Measurements from ENCODE around the gene HS3ST5.
"Not testable (repeated sequence)": the region's sequence is repeated elsewhere in the genome, so short reads cannot be mapped to it uniquely, and the experiment has no call there.

The HS3ST5 gene

GRCh38 chr6:114218437-114219340 lies 124.1 kb downstream of the HS3ST5 start:
- TF ChIP-seq CTCF (IDR thresholded peaks at IDR 0.05; ENCODE audit: extremely low read depth, insufficient read depth, missing control alignments) = no peak
- no peak for DNase-seq (ENCODE audit: low spot score)
- in situ Hi-C loops (cut with MboI; ENCODE audit: low pct_unique_long_range_greater_than_20kb, low sequenced_read_pairs, unreplicated experiment) = no loop called here

- in situ Hi-C loops (cut with MboI; ENCODE audit: low pct_unique_long_range_greater_than_20kb, low sequenced_read_pairs, unreplicated experiment); DNase-seq (ENCODE audit: low spot score): not testable (repeated sequence)
These were observed 124.8 kb downstream of the HS3ST5 start for GRCh38 chr6:114217996-114218395.

- in situ Hi-C loops (cut with MboI; ENCODE audit: low pct_unique_long_range_greater_than_20kb, low sequenced_read_pairs, unreplicated experiment) = no loop called here
- TF ChIP-seq CTCF (IDR thresholded peaks at IDR 0.05; ENCODE audit: extremely low read depth, insufficient read depth, missing control alignments) = no peak
These were observed 125.9 kb downstream of the HS3ST5 start for GRCh38 chr6:114216789-114217467.

GRCh38 chr6:114210467-114210866 lies 132.4 kb downstream of the HS3ST5 start:
- in situ Hi-C loops (cut with MboI; ENCODE audit: low pct_unique_long_range_greater_than_20kb, low sequenced_read_pairs, unreplicated experiment) = no loop called here
- DNase-seq (ENCODE audit: low spot score) = no peak
- no peak for TF ChIP-seq CTCF (IDR thresholded peaks at IDR 0.05; ENCODE audit: extremely low read depth, insufficient read depth, missing control alignments)

More at GRCh38 chr6:114216789-114217467, 125.9 kb downstream of the HS3ST5 start:
- no peak for DNase-seq (ENCODE audit: low spot score)

- TF ChIP-seq CTCF (IDR thresholded peaks at IDR 0.05; ENCODE audit: extremely low read depth, insufficient read depth, missing control alignments) = no peak
- in situ Hi-C loops (cut with MboI; ENCODE audit: low pct_unique_long_range_greater_than_20kb, low sequenced_read_pairs, unreplicated experiment) = no loop called here
- DNase-seq (ENCODE audit: low spot score) = no peak
These were observed 139.4 kb downstream of the HS3ST5 start for GRCh38 chr6:114203460-114203859.

GRCh38 chr6:114202389-114202788 lies 140.4 kb downstream of the HS3ST5 start:
- no peak for DNase-seq (ENCODE audit: low spot score)
- in situ Hi-C loops (cut with MboI; ENCODE audit: low pct_unique_long_range_greater_than_20kb, low sequenced_read_pairs, unreplicated experiment) = no loop called here
- TF ChIP-seq CTCF (IDR thresholded peaks at IDR 0.05; ENCODE audit: extremely low read depth, insufficient read depth, missing control alignments) = no peak

- DNase-seq (ENCODE audit: low spot score) = no peak
- in situ Hi-C loops (cut with MboI; ENCODE audit: low pct_unique_long_range_greater_than_20kb, low sequenced_read_pairs, unreplicated experiment) = no loop called here
- no peak for TF ChIP-seq CTCF (IDR thresholded peaks at IDR 0.05; ENCODE audit: extremely low read depth, insufficient read depth, missing control alignments)
These were observed 141.9 kb downstream of the HS3ST5 start for GRCh38 chr6:114200891-114201290.
